ENCODE results near the gene KIRREL2.
A peak's percentile ranks its signal among the peaks of the same experiment; 100 is the strongest.

Gene KIRREL2

GRCh38 chr19:35816262-35816661 is 40.4 kb upstream of the KIRREL2 start:
- no peak for TF ChIP-seq CTCF (IDR thresholded peaks at IDR 0.05; ENCODE audit: borderline replicate concordance, control extremely low read depth, extremely low read depth, insufficient read depth, missing control alignments)
- DNase-seq (ENCODE audit: low spot score): no peak
- in situ Hi-C loops (cut with MboI; ENCODE audit: low sequenced_read_pairs, unreplicated experiment): no loop called here

GRCh38 chr19:35816846-35817245 is 39.9 kb upstream of the KIRREL2 start:
- no peak for DNase-seq (ENCODE audit: low spot score)
- TF ChIP-seq CTCF (IDR thresholded peaks at IDR 0.05; ENCODE audit: borderline replicate concordance, control extremely low read depth, extremely low read depth, insufficient read depth, missing control alignments): no peak
- in situ Hi-C loops (cut with MboI; ENCODE audit: low sequenced_read_pairs, unreplicated experiment): no loop called here

GRCh38 chr19:35818445-35818844 is 38.3 kb upstream of the KIRREL2 start:
- in situ Hi-C loops (cut with MboI; ENCODE audit: low sequenced_read_pairs, unreplicated experiment): no loop called here
- TF ChIP-seq CTCF (IDR thresholded peaks at IDR 0.05; ENCODE audit: borderline replicate concordance, control extremely low read depth, extremely low read depth, insufficient read depth, missing control alignments): no peak
- no peak for DNase-seq (ENCODE audit: low spot score)

- no peak for TF ChIP-seq CTCF (IDR thresholded peaks at IDR 0.05; ENCODE audit: borderline replicate concordance, control extremely low read depth, extremely low read depth, insufficient read depth, missing control alignments)
Measured at GRCh38 chr19:35822579-35822978, 34.1 kb upstream of the KIRREL2 start.

GRCh38 chr19:35824150-35824549 is 32.6 kb upstream of the KIRREL2 start:
- TF ChIP-seq CTCF (IDR thresholded peaks at IDR 0.05; ENCODE audit: borderline replicate concordance, control extremely low read depth, extremely low read depth, insufficient read depth, missing control alignments): no peak
- no peak for DNase-seq (ENCODE audit: low spot score)
- in situ Hi-C loops (cut with MboI; ENCODE audit: low sequenced_read_pairs, unreplicated experiment): no loop called here

More at GRCh38 chr19:35822579-35822978, 34.1 kb upstream of the KIRREL2 start:
- no peak for DNase-seq (ENCODE audit: low spot score)
- in situ Hi-C loops (cut with MboI; ENCODE audit: low sequenced_read_pairs, unreplicated experiment): no loop called here

GRCh38 chr19:35828692-35829301 is 27.9 kb upstream of the KIRREL2 start:
- DNase-seq (ENCODE audit: low spot score): peak; percentile 64
- in situ Hi-C loops (cut with MboI; ENCODE audit: low sequenced_read_pairs, unreplicated experiment): no loop called here
- no peak for TF ChIP-seq CTCF (IDR thresholded peaks at IDR 0.05; ENCODE audit: borderline replicate concordance, control extremely low read depth, extremely low read depth, insufficient read depth, missing control alignments)

All from GM13976 (cell line).